H9 (cell line): ENCODE data around the gene GNAO1. TPM values are rescaled to one million over a fixed set of nuclear protein-coding genes. Genes with fewer than 3 reads are reported as not detected.

ENCODE experiments used
- DNase-seq: peaks from one replicate; pipeline ENCODE4 v3.0.0-alpha.2; 2017
- H2AFZ ChIP-seq: one replicate; pipeline ENCODE4 v1.6.1; 2013; ENCODE audit warnings: mild to moderate bottlenecking, low read length, control low read depth, moderate library complexity
- H2AK5ac ChIP-seq: 2 replicates; pipeline ENCODE4 v1.6.1; 2013; ENCODE audit warnings: low read length, control low read depth, mixed read lengths; ENCODE audit not compliant: insufficient read length
- H2BK120ac ChIP-seq: one replicate; pipeline ENCODE4 v1.6.1; 2013; ENCODE audit warnings: low read depth, mild to moderate bottlenecking, low read length, control low read depth, inconsistent platforms; ENCODE audit not compliant: poor library complexity, severe bottlenecking
- H2BK12ac ChIP-seq: 2 replicates; pipeline ENCODE4 v1.6.1; 2013; ENCODE audit warnings: low read length, control low read depth, mixed read lengths, low read depth; ENCODE audit not compliant: insufficient read length
- H2BK15ac ChIP-seq: 2 replicates; pipeline ENCODE4 v1.6.1; 2013; ENCODE audit warnings: low read depth, low read length, control low read depth
- H2BK20ac ChIP-seq: one replicate; pipeline ENCODE4 v1.6.1; 2013; ENCODE audit warnings: low read depth, mild to moderate bottlenecking, low read length, control low read depth, inconsistent platforms; ENCODE audit not compliant: poor library complexity, severe bottlenecking
- H2BK5ac ChIP-seq: 2 replicates; pipeline ENCODE4 v1.6.1; 2013; ENCODE audit warnings: low read length, control low read depth, mixed read lengths; ENCODE audit not compliant: insufficient read length
- H3K14ac ChIP-seq: 2 replicates; pipeline ENCODE4 v1.6.1; 2013; ENCODE audit warnings: low read length, control low read depth; ENCODE audit not compliant: insufficient read depth
- H3K18ac ChIP-seq: 2 replicates; pipeline ENCODE4 v1.6.1; 2013; ENCODE audit warnings: low read depth, mild to moderate bottlenecking, mixed read lengths, low read length, control low read depth; ENCODE audit not compliant: insufficient read length
- H3K23ac ChIP-seq: 2 replicates; pipeline ENCODE4 v1.6.1; 2013; ENCODE audit warnings: low read length, control low read depth, mixed read lengths, low read depth; ENCODE audit not compliant: insufficient read length
- H3K23me2 ChIP-seq: 2 replicates; pipeline ENCODE4 v1.6.1; 2013; ENCODE audit warnings: low read depth, mild to moderate bottlenecking, mixed read lengths, low read length, control low read depth; ENCODE audit not compliant: insufficient read length, poor library complexity, severe bottlenecking
- H3K27ac ChIP-seq: 2 replicates; pipeline ENCODE4 v1.5.1; 2013; ENCODE audit warnings: low read length, control low read depth, mixed read lengths, low read depth; ENCODE audit not compliant: insufficient read length
- H3K27me3 ChIP-seq: 2 replicates; pipeline ENCODE4 v1.6.1; 2013; ENCODE audit warnings: low read length, control low read depth, inconsistent platforms; ENCODE audit not compliant: insufficient read depth
- H3K4ac ChIP-seq: 2 replicates; pipeline ENCODE4 v1.6.1; 2013; ENCODE audit warnings: low read depth, mild to moderate bottlenecking, control low read depth, inconsistent platforms, low read length, moderate library complexity
- H3K4me1 ChIP-seq: 2 replicates; pipeline ENCODE4 v1.6.1; 2013; ENCODE audit warnings: low read length, control low read depth, inconsistent platforms; ENCODE audit not compliant: insufficient read depth
- H3K4me2 ChIP-seq: 2 replicates; pipeline ENCODE4 v1.6.1; 2013; ENCODE audit warnings: low read length, control low read depth, mixed read lengths; ENCODE audit not compliant: insufficient read length, insufficient read depth
- H3K56ac ChIP-seq: 2 replicates; pipeline ENCODE4 v1.6.1; 2013; ENCODE audit warnings: low read depth, mild to moderate bottlenecking, mixed read lengths, low read length, control low read depth; ENCODE audit not compliant: insufficient read length
- H3K79me1 ChIP-seq: 2 replicates; pipeline ENCODE4 v1.6.1; 2013; ENCODE audit warnings: low read depth, mild to moderate bottlenecking, moderate library complexity, low read length, control low read depth, inconsistent platforms; ENCODE audit not compliant: insufficient read depth, poor library complexity, severe bottlenecking
- H3K79me2 ChIP-seq: 2 replicates; pipeline ENCODE4 v1.6.1; 2013; ENCODE audit warnings: low read length, control low read depth, inconsistent platforms; ENCODE audit not compliant: insufficient read depth
- H3K9ac ChIP-seq: 2 replicates; pipeline ENCODE4 v1.6.1; 2013; ENCODE audit warnings: low read length, control low read depth, mixed read lengths; ENCODE audit not compliant: insufficient read length; ENCODE audit errors: extremely low read depth
- H3K9me3 ChIP-seq: one replicate; pipeline ENCODE4 v1.6.1; 2013; ENCODE audit warnings: low read depth, low read length, inconsistent platforms; ENCODE audit not compliant: control insufficient read depth
- H3T11ph ChIP-seq: one replicate; pipeline ENCODE4 v1.6.1; 2013; ENCODE audit warnings: mild to moderate bottlenecking, low read length, control low read depth, inconsistent platforms
- H4K20me1 ChIP-seq: one replicate; pipeline ENCODE4 v1.6.1; 2013; ENCODE audit not compliant: control insufficient read depth, insufficient read length, insufficient read depth
- H4K5ac ChIP-seq: 2 replicates; pipeline ENCODE4 v1.6.1; 2013; ENCODE audit warnings: low read depth, mild to moderate bottlenecking, mixed read lengths, low read length, control low read depth; ENCODE audit not compliant: insufficient read length
- H4K8ac ChIP-seq: replicated peaks from 2 replicates; pipeline ENCODE4 v1.6.1; 2013; ENCODE audit warnings: low read length, control low read depth, mixed read lengths, low read depth; ENCODE audit not compliant: insufficient read length
- H4K91ac ChIP-seq: 2 replicates; pipeline ENCODE4 v1.6.1; 2013; ENCODE audit warnings: low read depth, mild to moderate bottlenecking, moderate library complexity, mixed read lengths, low read length, control low read depth; ENCODE audit not compliant: insufficient read length
- H3K27ac Mint-ChIP-seq, 3 experiments: 2 replicates in 2 of 3; 3 replicates in 1 of 3; pipeline ENCODE4 v1.8.0; 2020 to 2021; ENCODE audit warnings: mixed read lengths in 3 of 3, mild to moderate bottlenecking in 1 of 3, moderate library complexity in 1 of 3
- H3K27me3 Mint-ChIP-seq: 2 replicates; pipeline ENCODE4 v1.8.0; 2021; ENCODE audit warnings: low read depth, mild to moderate bottlenecking, moderate library complexity, mixed read lengths
- H3K36me3 Mint-ChIP-seq, 3 experiments: 2 replicates in 2 of 3; 3 replicates in 1 of 3; pipeline ENCODE4 v1.8.0; 2020 to 2021; ENCODE audit warnings: low read depth in 3 of 3, mixed read lengths in 3 of 3; ENCODE audit not compliant: insufficient read depth in 1 of 3
- H3K4me1 Mint-ChIP-seq, 2 experiments: 2 replicates each; pipeline ENCODE4 v1.8.0; 2020; ENCODE audit warnings: mixed read lengths in 2 of 2
- H3K4me3 Mint-ChIP-seq, 2 experiments: 2 replicates in 1 of 2; 3 replicates in 1 of 2; pipeline ENCODE4 v1.8.0; 2020 to 2021; ENCODE audit warnings: mild to moderate bottlenecking in 2 of 2, mixed read lengths in 2 of 2, moderate library complexity in 1 of 2
- H3K9me3 Mint-ChIP-seq, 2 experiments: 2 replicates in 1 of 2; 3 replicates in 1 of 2; pipeline ENCODE4 v1.8.0; 2020; ENCODE audit warnings: mild to moderate bottlenecking in 2 of 2, mixed read lengths in 2 of 2, moderate library complexity in 1 of 2
- WGBS: extraction: QIAGEN DNeasy Blood & Tissue Kit; methylation state at CpG from one replicate; pipeline ENCODE4 v1.1.7; 2013; ENCODE audit warnings: missing lambda C conversion rate, low lambda C conversion rate, mixed read lengths; ENCODE audit not compliant: insufficient read length; ENCODE audit errors: extremely low coverage; 5-methylcytosine and 5-hydroxymethylcytosine counted together
- total RNA-seq: library from RNA; stranded (reverse); gene quantifications from 2 replicates; pipeline ENCODE4 v1.2.1, GENCODE V29; 2021
- TF ChIP-seq, protein P1 (sequence below): fragments of 200-600 bp; sonication (generic); conservative IDR thresholded peaks from 3 replicates; pipeline ENCODE4 v1.8.0; 2021; ENCODE audit warnings: antibody characterized with exemption, mild to moderate bottlenecking

GNAO1 gene
- total RNA-seq, 1 experiment from 2014 or later, result 16.9 TPM

DNA sequence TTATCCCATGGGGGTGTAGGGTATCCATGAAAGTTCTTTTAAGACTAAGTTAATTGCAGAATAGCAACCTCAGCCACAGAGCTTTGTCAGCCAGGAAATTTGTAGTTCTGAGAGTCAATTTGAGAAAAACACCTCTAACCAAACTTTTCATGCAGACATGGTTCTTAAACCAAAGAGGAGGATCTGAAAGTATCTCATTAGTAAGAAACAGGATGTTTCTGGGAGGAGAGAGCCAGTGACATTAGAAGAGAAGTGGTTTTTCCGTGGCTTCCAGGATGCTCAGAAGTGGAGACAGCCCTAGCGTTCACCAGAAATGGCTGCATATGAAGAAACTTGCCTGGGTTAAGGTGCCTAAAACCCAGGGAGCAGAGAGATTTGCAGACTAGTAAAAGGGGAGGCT is 7.9 kb downstream of the GNAO1 start:
- Mint-ChIP-seq H3K4me3 (no peak overlapping the region), H3K27me3 (peaks cover under 1% of the 10 kb centered on the region), H3K27ac (no peak overlapping the region), H3K36me3 (no peaks in the 10 kb centered on the region; a peak in 1 of 7 replicates), H3K4me1 (peaks cover 32 to 38% of the 10 kb centered on the region in 2 experiments), H3K9me3 (no peaks in the 10 kb centered on the region)
- H3K9ac ChIP-seq, result no peak overlapping the region
- H3K23ac ChIP-seq, result no peak overlapping the region
- H4K5ac ChIP-seq, result no peak overlapping the region
- H4K8ac ChIP-seq, result no peak overlapping the region
- no peak for DNase-seq
- H2BK20ac ChIP-seq, result no peak overlapping the region
- no peaks in the 10 kb centered on the region for H3K27me3 ChIP-seq
- H2AFZ ChIP-seq, result no peak overlapping the region
- H3K79me2 ChIP-seq, result no peaks in the 10 kb centered on the region
- H3K56ac ChIP-seq, result no peak overlapping the region
- H3K27ac ChIP-seq, result no peak overlapping the region
- H3K23me2 ChIP-seq, result peaks cover 2% of the 10 kb centered on the region
- H2BK15ac ChIP-seq, result no peak overlapping the region
- H3K4me2 ChIP-seq, result no peak overlapping the region
- no peak overlapping the region for H3K14ac ChIP-seq
- H2AK5ac ChIP-seq, result no peak overlapping the region
- no peak overlapping the region for H3K18ac ChIP-seq
- H2BK120ac ChIP-seq, result no peak overlapping the region
- H3K4ac ChIP-seq, result no peak overlapping the region
- peaks cover 2% of the 10 kb centered on the region for H3K79me1 ChIP-seq
- H4K20me1 ChIP-seq, result no peaks in the 10 kb centered on the region
- peaks cover 15% of the 10 kb centered on the region; the same call in 1 of the 2 replicates for H3K4me1 ChIP-seq
- WGBS, result no CpG with 5 or more reads among the region's 2 CpGs
- H3K9me3 ChIP-seq, result no peaks in the 10 kb centered on the region
- H2BK12ac ChIP-seq, result no peak overlapping the region
- H4K91ac ChIP-seq, result no peak overlapping the region
- no peak overlapping the region for H2BK5ac ChIP-seq
- no peak overlapping the region for H3T11ph ChIP-seq
- TF ChIP-seq, protein P1, sequence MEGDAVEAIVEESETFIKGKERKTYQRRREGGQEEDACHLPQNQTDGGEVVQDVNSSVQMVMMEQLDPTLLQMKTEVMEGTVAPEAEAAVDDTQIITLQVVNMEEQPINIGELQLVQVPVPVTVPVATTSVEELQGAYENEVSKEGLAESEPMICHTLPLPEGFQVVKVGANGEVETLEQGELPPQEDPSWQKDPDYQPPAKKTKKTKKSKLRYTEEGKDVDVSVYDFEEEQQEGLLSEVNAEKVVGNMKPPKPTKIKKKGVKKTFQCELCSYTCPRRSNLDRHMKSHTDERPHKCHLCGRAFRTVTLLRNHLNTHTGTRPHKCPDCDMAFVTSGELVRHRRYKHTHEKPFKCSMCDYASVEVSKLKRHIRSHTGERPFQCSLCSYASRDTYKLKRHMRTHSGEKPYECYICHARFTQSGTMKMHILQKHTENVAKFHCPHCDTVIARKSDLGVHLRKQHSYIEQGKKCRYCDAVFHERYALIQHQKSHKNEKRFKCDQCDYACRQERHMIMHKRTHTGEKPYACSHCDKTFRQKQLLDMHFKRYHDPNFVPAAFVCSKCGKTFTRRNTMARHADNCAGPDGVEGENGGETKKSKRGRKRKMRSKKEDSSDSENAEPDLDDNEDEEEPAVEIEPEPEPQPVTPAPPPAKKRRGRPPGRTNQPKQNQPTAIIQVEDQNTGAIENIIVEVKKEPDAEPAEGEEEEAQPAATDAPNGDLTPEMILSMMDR, result no peak
